ENCODE data around the gene TRIO.

DNA sequence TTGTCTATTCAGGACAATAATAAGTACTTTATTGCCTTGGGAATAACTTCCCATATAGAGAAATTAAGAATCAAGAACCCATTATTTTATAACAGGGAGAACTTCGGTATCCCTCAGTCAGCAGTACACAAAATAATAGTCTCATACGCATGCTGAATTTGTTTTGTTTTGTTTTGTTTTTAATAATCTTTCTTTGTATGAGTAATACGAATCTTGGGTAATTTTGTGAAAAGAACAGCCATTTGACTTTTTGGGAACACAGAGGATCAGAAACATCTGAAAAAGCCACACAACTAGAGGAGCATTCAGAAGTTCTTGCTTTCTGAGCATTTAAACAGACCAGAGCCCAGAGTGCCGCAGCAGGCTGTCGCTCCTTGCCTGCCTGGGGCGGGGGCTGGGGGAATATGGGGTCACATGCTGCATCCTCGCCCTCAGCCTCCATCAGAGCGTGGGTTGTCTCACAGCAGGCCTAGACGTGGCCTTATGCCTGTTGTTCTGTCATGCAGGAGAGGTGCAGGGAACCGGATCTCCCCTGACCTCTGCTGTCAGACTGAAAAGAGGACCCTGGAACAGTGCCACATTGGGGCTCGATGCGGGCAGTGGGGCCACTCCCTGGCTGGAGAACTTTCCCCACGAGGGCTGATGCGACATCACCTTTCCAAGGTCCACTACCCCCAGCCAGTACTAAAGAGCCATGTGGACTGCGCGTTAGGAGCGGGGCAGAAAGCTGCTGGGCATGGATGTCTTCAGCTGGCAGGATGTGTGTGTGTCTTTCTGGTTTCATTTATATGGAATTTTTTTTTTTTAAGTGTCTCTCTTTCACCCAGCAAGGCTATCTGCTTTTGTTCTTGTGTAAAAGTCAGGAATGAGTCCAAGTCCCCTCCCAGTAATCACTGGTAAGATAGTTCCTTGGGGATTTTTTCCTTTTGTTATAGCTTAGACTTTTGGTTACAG, 305.1 kb downstream of the TRIO start:
- TF ChIP-seq CTCF (IDR thresholded peaks at IDR 0.05; ENCODE audit: insufficient read depth, low read length, poor library complexity, severe bottlenecking) (no peak), EZH2phosphoT487 (conservative IDR thresholded peaks at IDR 0.05; ENCODE audit: low read length) (no peak)
